HG03439 (cell line): Measurements from ENCODE around the gene HERPUD2.
A peak's percentile ranks its signal among the peaks of the same experiment; 100 is the strongest.
"Not testable (repeated sequence)": the region's sequence is repeated elsewhere in the genome, so short reads cannot be mapped to it uniquely, and the experiment has no call there.

Experiments used
- ATAC-seq: cut with Tn5 transposase; IDR thresholded peaks from one replicate; pipeline ENCODE4 v1.9.1; 2021; ENCODE audit warnings: mild to moderate bottlenecking, moderate library complexity; ENCODE audit not compliant: unreplicated experiment

HERPUD2 gene

DNA sequence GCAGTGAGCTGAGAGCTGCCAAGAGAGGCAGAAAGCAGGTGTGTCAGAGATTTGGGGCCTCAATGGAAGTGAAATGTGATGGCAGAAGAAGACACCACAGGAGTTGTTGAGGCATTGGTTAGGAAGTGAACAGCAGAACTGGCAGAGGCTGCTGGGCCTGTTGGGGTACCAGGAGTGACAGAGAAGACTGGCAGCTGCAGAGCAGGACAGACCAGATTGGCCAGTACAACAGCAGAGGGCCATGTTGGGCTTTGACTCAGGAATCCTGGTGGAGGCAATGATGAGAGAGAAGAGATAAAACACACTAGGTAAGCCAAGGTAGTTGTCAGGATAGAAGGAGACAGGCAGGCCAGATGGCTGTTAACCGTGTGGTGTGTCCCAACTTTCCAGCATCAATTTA is 19.9 kb upstream of the HERPUD2 start:
- ATAC-seq = no peak

- ATAC-seq = no peak
Observed at GRCh38 chr7:35714407-35714806, 19.5 kb upstream of the HERPUD2 start.

GRCh38 chr7:35712563-35713226 is 17.8 kb upstream of the HERPUD2 start:
- no peak for ATAC-seq

DNA sequence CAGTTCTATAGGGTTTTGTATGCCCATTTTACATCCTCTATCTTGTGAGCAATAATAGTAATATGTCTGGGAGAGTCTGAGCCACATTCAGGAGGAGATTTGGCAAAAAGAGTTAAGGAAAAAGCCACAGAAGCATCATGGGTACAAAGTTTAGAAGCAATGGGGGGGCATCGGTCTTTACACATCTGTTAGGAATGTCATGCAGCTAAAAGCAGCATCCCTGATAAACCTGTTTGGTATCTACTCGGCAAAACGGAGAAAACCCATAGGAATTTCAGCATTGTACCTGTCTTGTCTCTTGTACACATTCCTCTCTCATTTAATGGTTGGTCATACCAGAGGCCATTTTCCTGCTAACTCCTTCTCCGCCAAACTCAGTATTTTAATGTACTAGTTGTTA is 12.5 kb upstream of the HERPUD2 start:
- ATAC-seq = no peak

GRCh38 chr7:35705932-35706461 is 11.1 kb upstream of the HERPUD2 start:
- no peak for ATAC-seq

- ATAC-seq = no peak
Observed at GRCh38 chr7:35704261-35704660, 9.3 kb upstream of the HERPUD2 start.

- ATAC-seq = no peak
Observed at GRCh38 chr7:35702541-35702940, 7.6 kb upstream of the HERPUD2 start.

GRCh38 chr7:35701287-35701900 is 6.5 kb upstream of the HERPUD2 start:
- ATAC-seq = peak; percentile 71

GRCh38 chr7:35700865-35701264 is 5.9 kb upstream of the HERPUD2 start:
- peak; percentile 13 for ATAC-seq

GRCh38 chr7:35700333-35700732 is 5.4 kb upstream of the HERPUD2 start:
- no peak for ATAC-seq

DNA sequence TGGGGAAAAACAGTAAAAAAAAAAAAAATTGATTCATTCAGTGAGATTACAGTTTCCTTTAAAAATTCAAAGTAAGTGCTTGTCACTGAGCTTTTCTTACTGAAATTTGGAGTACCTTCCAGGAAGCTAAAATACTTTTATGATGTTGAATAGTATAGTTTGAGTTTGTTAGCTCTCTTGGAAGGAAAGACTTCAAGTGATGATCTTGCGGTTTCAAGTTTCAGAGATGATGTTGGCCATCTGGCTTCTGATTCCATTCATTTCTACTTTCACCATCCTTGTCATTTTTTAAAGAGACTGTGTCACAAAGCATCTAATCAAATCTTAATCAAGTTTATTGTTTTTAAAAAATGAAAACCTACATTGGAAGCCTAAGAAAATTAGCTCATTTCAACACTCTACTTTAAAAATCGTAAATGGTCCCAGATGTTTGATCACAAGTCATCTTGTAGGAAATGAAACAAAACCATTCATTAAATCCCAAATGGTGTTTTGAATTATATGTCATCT is 4.9 kb upstream of the HERPUD2 start:
- ATAC-seq = no peak

DNA sequence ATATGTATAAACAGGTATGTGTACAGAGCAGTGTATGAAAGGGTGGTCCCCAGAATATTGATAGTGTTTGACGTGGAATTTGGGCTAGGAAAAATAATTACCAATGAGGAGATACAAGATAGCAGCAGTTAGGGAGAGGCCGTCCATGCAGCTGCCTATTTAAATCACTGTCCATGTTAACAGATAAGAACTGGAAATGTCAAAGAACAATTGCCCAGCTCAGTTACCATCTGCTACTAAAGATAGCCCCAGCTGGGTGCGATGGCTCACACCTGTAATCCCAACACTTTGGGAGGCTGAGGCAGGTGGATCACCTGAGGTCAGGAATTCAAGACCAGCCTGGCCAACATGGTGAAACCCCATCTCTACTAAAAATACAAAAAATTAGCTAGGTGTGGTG is 3.4 kb upstream of the HERPUD2 start:
- not testable (repeated sequence) for ATAC-seq

DNA sequence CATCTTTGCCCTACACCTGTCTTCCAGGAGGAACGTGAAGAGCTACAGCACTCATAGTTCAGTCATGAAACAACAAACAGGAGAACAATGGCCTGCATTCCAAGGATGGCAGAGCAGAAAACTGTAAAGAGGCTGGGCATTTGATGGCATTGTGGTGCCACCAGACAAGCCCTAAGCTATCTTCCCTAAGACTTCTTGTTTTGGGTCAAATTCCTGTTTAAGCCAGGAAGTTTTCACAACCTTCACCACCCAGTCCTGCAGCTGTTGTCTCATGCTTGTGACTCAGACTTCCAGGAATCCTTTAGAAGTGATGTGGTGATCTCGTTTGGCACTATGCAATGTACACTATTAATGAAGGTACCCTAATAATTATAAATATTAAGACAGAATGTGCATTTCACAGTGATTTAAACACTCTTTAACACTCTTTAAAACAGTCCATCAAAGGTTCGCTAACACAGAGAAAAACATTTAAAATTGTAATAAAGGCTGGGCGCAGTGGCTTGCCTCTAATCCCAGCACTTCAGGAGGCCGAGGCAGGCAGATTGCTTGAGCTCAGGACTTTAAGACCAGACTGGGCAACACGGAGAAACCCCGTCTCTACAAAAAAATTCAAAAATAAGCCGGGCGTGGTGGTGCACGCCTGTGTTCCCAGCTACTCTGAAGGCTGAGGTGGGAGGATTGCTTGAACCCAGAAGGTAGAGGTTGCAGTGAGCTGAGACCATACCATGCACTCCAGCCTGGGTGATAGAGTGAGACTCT is 2.7 kb upstream of the HERPUD2 start:
- ATAC-seq = no peak

DNA sequence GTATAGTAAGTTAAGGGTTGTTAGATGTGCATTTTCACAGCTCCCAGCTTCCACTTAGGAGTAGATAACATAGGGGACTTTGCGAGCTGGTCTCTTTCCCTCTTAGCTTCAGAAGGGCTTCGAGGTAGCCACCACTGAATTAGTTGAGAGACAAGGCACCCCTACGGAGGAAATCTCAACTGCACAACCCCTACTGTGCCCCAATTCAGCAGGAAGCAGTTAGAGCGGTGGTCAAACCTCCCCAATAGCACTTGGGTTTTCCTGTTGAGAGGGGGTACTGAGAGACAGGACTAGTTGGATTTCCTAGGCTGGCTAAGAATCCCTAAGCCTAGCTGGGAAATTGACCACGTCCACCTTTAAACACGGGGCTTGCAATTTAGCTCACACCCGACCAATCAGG is 1.1 kb upstream of the HERPUD2 start:
- ATAC-seq = no peak

DNA sequence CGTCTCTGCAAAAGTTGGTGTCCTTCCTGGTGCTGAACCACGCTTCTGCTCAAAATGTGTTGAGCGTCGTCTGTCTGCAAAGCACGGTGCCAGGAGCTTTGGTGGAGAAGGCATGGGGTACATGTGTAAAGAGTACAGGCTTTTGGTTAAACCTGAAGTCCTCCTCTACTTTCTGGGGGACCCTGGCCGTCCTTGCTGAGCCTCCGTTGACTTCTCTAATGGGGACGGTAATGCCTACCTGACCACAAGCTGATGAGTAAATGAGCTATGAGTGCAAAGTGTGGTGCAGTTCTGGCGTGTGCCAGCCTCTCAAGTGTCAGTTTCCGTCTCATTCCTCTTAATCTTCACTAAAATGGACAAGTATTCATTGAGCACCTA is 527 bp upstream of the HERPUD2 start:
- ATAC-seq = no peak

DNA sequence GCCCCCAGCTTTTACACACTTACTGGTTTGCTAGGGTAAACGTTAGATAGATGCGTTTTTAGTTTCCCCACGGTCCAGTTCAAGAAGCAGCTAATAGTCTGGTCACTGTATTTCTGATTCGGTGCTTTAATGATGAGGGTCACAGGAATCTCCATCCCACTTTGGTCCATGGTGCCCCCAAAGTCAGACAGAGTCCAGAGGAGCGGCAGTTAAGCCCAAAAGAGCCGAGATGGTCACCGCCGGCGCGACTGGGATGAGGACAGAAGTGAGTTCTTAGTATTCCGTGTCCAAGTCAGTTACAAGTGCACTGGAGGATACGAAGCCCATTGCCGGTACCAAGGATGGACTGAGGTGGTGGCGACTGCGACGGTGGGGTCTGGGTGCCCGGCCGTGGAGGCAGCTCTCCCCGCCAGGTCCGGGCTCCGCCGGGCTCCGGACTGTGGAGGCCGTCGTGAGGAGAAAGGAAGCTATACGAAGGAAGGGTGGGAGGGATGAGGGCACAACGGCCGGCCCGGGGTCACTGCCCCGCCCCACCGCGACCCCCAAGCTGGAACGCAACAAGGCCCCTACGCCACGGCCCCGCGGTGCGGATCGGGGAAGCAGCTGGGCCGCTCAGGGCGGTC is 663 bp downstream of the HERPUD2 start:
- peak; percentile 16 for ATAC-seq

GRCh38 chr7:35691827-35692307 is 3.1 kb downstream of the HERPUD2 start:
- no peak for ATAC-seq

DNA sequence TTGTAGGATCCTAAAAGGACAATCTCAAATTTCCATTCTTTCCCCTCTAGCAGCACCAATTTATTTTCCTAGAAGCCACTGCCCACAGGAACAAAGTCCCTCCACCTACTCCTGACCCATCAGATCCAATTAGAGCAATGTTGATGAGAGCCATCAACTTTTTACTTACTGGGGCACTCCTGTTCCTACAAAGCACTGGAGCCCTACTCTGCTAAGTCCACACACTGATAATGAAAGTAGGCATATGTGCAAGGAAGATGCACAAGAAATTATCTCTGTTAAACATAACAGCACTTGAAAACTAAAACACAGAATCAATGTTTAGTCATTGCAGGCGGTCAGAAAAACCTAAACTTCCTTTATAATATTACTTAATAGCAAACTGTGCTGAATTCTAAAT is 3.6 kb downstream of the HERPUD2 start:
- ATAC-seq = no peak

DNA sequence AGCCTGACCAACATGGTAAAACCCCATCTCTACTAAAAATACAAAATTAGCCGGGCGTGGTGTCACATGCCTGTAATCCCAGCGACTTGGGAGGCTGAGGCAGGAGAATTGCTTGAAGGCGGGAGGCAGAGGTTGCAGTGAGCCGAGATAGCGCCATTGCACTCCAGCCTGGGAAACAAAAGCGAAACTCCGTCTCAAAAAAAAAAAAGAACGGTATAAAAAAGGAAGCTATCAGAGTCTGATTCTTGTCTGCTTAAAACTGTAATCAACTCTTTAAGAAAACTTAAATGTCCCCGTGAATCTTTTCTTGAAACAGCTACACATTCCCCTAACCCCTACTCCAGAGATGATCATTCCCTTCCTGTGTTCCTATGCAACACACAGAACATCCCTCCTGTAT is 4.3 kb downstream of the HERPUD2 start:
- not testable (repeated sequence) for ATAC-seq

DNA sequence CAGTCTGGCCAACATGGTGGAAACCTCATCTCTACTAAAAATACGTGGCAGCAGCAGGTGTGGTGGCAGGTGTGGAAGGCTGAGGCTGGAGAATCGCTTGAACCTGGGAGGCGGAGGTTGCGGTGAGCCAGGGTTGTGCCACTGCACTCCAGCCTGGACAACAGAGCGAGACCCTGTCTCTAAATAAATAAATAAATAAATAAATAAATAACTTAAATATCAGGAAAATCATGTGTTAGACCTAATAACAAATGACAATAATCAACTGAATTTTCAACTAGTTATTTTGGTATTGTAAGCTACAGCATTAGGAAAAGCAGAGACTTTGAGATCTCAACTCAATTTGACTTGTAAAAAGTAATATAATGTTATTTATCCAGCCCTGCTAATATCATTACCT is 9.2 kb downstream of the HERPUD2 start:
- ATAC-seq = no peak
